SU-DHL-6 (cell line): ENCODE measurements around the gene PRSS57.

ENCODE experiments used
- CTCF ChIP-seq: fragments of 200-600 bp; sonication (generic); IDR thresholded peaks from one replicate; pipeline ENCODE4 v1.5.1; 2017; ENCODE audit warnings: antibody characterized with exemption, mild to moderate bottlenecking, low read length, moderate library complexity; ENCODE audit not compliant: insufficient read depth, poor library complexity, severe bottlenecking
- EZH2phosphoT487 ChIP-seq: fragments of 200-600 bp; sonication (generic), shearing (Covaris generic); conservative IDR thresholded peaks from 2 replicates; pipeline ENCODE4 v1.6.1; 2018; ENCODE audit warnings: mild to moderate bottlenecking, antibody characterized with exemption, low read length, moderate library complexity, mixed read lengths

DNA sequence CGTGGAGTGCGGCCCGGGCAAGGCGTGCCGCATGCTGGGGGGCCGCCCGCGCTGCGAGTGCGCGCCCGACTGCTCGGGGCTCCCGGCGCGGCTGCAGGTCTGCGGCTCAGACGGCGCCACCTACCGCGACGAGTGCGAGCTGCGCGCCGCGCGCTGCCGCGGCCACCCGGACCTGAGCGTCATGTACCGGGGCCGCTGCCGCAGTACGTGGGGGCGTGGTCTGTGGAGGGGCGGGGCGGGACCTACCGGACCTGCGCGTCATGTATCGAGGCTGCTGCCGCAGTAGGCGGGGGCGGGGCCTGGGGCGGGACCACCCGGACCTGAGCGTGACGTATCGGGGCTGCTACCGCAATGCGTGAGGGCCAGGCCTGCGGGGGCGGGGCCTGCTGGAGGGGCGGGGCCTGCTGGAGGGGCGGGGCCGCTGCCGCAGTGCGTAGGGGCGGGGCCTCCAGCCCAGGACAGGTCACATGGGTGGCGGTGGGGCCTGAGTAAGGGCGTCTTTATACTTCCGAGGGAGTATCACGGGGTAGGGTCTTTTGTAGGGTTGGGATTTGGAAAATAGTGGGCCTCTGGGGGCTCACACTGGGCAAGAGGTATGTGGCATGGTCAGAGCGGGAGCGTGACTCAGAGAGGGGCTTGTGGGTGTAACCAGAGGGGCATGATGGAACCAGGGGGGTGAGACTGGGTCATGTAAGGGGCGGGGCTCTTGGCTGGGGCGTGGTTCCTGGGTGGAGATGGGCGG lies 14.8 kb downstream of the PRSS57 start:
- TF ChIP-seq CTCF, result no peak
- TF ChIP-seq EZH2phosphoT487, result no peak
